Adrenal gland (tissue), 12 donors: ENCODE measurements around the gene NCL. TPM values are rescaled to one million over a fixed set of nuclear protein-coding genes. Genes with fewer than 3 reads are reported as not detected.

Experiments
- DNase-seq, 7 donors: peaks; one replicate each; pipeline ENCODE4 v3.0.0-alpha.2; 2019 to 2020
- H3K27ac ChIP-seq, 5 donors: fragments of 200-600 bp; sonication (generic) in 4 of 5; 1 replicate in 3 of 5; 2 replicates in 2 of 5; pipeline versions ENCODE4 v1.5.1 to v1.8.0; 2016 to 2020; ENCODE audit warnings: mild to moderate bottlenecking in 1 of 5
- H3K27me3 ChIP-seq: fragments of 200-600 bp; 2 replicates; pipeline ENCODE4 v1.8.0; 2021
- H3K36me3 ChIP-seq, 2 donors: fragments of 200-600 bp; replicated peaks in 1 of 2; 1 replicate in 1 of 2; 2 replicates in 1 of 2; pipeline versions ENCODE4 v1.5.1 to v1.8.0; 2018 to 2022
- H3K4me1 ChIP-seq, 2 donors: fragments of 200-600 bp; replicated peaks in 1 of 2; 1 replicate in 1 of 2; 2 replicates in 1 of 2; pipeline versions ENCODE4 v1.5.1 to v1.8.0; 2018 to 2021
- H3K4me3 ChIP-seq, 4 donors: fragments of 200-600 bp; sonication (generic) in 3 of 4; one replicate each; pipeline ENCODE4 v1.5.1; 2016 to 2018
- H3K9me3 ChIP-seq, 3 donors: fragments of 200-600 bp; sonication (generic) in 1 of 3; replicated peaks in 1 of 3; 1 replicate in 2 of 3; 2 replicates in 1 of 3; pipeline versions ENCODE4 v1.5.1 to v1.8.0; 2016 to 2021
- POLR2A ChIP-seq, 2 donors: fragments of 450-650 bp; IDR thresholded peaks; one replicate each; pipeline ENCODE4 v1.6.1; 2017; ENCODE audit warnings: antibody characterized with exemption in 2 of 2, mild to moderate bottlenecking in 2 of 2, moderate library complexity in 1 of 2
- WGBS, 4 donors: extraction: QIAGEN DNeasy Blood & Tissue Kit in 2 of 4; methylation state at CpG; one replicate each; pipeline versions ENCODE4 v1.1.5 to v1.1.7; 2013 to 2017; 5-methylcytosine and 5-hydroxymethylcytosine counted together
- intact Hi-C, 2 donors: fragments of 100-400 bp; cut with DNase I; formaldehyde crosslinking; loops; one replicate each; pipeline versions ENCODE4 v1.14.1 to v1.15.0; 2022 to 2023
- polyA plus RNA-seq, 3 donors: library from polyadenylated mRNA; stranded (reverse); fragments of 200-250 nt in 2 of 3; fragments of 350-450 nt in 1 of 3; fragmentation: Illumina TruSeq in 1 of 3; extraction: RNeasy Lipid Tissue Mini Kit (QIAGEN cat#74804) in 1 of 3; gene quantifications; one replicate each; pipeline ENCODE4 v1.2.3, GENCODE V29; 2013 to 2014
- total RNA-seq, 9 donors: library from RNA; depleted of rRNA in 4 of 9; stranded (reverse); fragments of >200 nt in 4 of 9; fragments of 120-200 nt in 1 of 9; fragmentation: NEBNext Ultra II Directional in 1 of 9; extraction: Animal tissue kit (Norgen Biotek cat#: 25700) in 1 of 9; gene quantifications; one replicate each; pipeline versions ENCODE4 v1.1.0 to v1.2.4, GENCODE V29; 2013 to 2023
- TF ChIP-seq, protein P1 (sequence below), 6 experiments: fragments of 450-650 bp in 4 of 6; fragments of 200-600 bp in 2 of 6; sonication (generic) in 1 of 6; IDR thresholded peaks; 1 replicate in 5 of 6; 2 replicates in 1 of 6; pipeline versions ENCODE4 v1.5.1 to v1.8.0; 2016 to 2021; ENCODE audit warnings: antibody characterized with exemption in 6 of 6, mild to moderate bottlenecking in 2 of 6, moderate library complexity in 1 of 6
- donor health status: healthy with polysubstance abuse.
- donor health status: Bipolar disorder and iron deficiency.
- donor health status: DM: yes; HTN: yes; CAD: no.
- donor health status: DM: no; HTN: no; CAD: no.
- donor health status: DM: no; HTN: no; CAD: no.
- donor health status: DM: yes; HTN: yes; CAD: no.

The NCL gene
- total and polyA plus RNA-seq, 12 donors: 70.6 to 1,227 (median 184) TPM

DNA sequence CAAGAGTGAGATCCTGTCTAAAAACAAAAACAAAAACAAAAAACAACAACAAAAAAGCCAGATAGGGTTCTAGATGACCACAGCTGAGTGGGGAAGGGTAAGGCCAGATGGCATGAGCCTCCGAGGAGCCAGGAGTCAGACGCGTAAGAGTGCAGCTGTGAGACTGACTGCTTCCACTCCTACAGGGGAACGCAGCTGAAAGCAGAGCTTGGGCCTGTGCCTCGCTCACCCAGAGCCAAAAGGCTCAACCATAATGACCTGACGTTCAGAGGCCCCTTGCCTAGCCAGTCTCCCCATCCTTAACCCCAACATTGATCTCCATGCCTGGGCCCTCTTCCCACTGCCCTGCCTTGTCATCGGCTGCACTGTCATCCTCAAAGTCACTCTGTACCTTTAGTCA is 26.5 kb upstream of the NCL start:
- DNase-seq: no peak
- Histone ChIP-seq H3K27ac (no peak overlapping the region), H3K4me1 (no peaks in the 10 kb centered on the region), H3K36me3 (no peaks in the 10 kb centered on the region), H3K9me3 (no peaks in the 10 kb centered on the region), H3K4me3 (no peak overlapping the region), H3K27me3 (no peaks in the 10 kb centered on the region)
- 86 to 94% (median 91%) methylated on average over 7 of the region's 7 CpGs for WGBS, 4 donors
- TF ChIP-seq, protein P1, sequence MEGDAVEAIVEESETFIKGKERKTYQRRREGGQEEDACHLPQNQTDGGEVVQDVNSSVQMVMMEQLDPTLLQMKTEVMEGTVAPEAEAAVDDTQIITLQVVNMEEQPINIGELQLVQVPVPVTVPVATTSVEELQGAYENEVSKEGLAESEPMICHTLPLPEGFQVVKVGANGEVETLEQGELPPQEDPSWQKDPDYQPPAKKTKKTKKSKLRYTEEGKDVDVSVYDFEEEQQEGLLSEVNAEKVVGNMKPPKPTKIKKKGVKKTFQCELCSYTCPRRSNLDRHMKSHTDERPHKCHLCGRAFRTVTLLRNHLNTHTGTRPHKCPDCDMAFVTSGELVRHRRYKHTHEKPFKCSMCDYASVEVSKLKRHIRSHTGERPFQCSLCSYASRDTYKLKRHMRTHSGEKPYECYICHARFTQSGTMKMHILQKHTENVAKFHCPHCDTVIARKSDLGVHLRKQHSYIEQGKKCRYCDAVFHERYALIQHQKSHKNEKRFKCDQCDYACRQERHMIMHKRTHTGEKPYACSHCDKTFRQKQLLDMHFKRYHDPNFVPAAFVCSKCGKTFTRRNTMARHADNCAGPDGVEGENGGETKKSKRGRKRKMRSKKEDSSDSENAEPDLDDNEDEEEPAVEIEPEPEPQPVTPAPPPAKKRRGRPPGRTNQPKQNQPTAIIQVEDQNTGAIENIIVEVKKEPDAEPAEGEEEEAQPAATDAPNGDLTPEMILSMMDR (IDR thresholded peaks at IDR 0.05): no peak
- TF ChIP-seq POLR2A (IDR thresholded peaks at IDR 0.05): no peak
- intact Hi-C loops: no loop called here

DNA sequence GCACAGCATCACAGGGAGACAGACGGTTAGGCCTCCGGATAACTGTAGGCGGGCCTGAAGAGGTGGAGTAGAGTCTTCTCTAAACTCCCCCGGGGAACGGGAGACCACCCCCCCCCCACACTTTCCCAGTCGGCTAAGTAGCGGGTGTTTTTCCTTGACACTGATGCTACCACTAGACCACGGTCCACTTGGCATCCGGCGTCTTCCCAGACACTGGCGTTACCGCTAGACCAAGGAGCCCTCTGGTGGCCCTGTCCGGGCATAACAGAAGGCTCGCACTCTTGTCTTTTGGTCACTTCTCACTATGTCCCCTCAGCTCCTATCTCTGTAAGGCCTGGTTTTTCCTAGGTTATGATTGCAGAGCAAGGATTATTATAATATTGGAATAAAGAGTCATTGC is 25.7 kb upstream of the NCL start:
- 81 to 92% (median 82%) methylated on average over 14 of the region's 14 CpGs for WGBS, 4 donors
- Histone ChIP-seq H3K27me3 (no peaks in the 10 kb centered on the region), H3K27ac (no peak overlapping the region), H3K36me3 (no peaks in the 10 kb centered on the region), H3K4me1 (no peaks in the 10 kb centered on the region), H3K9me3 (no peaks in the 10 kb centered on the region), H3K4me3 (no peak overlapping the region)
- DNase-seq: peak in 4 of 7 donors; percentile 31 to 65 (median 49)
- intact Hi-C loops: no loop called here
- TF ChIP-seq, protein P1 (IDR thresholded peaks at IDR 0.05): peak in 4 of 6 experiments; percentile 10 to 43 (median 22)
- no peak for TF ChIP-seq POLR2A (IDR thresholded peaks at IDR 0.05)

DNA sequence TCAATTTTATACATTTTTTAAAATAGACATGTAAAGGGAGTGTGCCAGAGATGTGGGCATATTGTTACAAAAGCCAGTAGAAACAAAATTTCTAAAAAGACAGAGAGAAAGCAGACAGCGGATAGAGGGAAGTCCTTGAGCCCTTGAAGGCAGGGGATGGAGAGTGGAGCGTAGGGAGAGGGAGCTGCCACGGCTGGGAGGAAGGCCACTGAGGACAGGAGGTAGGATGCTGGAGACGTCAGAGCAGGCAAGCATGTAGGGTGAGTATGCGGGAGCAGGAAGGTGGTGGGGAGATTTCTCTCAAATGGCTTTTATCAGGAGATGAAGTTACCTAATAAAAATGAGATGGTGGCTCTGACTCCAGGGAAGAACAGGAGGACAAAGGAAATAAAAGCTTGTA is 24.0 kb upstream of the NCL start:
- Histone ChIP-seq H3K9me3 (no peaks in the 10 kb centered on the region), H3K36me3 (no peaks in the 10 kb centered on the region), H3K4me1 (no peaks in the 10 kb centered on the region), H3K27ac (no peak overlapping the region), H3K27me3 (no peaks in the 10 kb centered on the region), H3K4me3 (no peak overlapping the region)
- intact Hi-C loops: no loop called here
- no peak for TF ChIP-seq POLR2A (IDR thresholded peaks at IDR 0.05)
- TF ChIP-seq, protein P1 (IDR thresholded peaks at IDR 0.05): no peak
- no peak for DNase-seq
- WGBS, 4 donors: 73 to 83% (median 78%) methylated on average over 5 of the region's 5 CpGs

DNA sequence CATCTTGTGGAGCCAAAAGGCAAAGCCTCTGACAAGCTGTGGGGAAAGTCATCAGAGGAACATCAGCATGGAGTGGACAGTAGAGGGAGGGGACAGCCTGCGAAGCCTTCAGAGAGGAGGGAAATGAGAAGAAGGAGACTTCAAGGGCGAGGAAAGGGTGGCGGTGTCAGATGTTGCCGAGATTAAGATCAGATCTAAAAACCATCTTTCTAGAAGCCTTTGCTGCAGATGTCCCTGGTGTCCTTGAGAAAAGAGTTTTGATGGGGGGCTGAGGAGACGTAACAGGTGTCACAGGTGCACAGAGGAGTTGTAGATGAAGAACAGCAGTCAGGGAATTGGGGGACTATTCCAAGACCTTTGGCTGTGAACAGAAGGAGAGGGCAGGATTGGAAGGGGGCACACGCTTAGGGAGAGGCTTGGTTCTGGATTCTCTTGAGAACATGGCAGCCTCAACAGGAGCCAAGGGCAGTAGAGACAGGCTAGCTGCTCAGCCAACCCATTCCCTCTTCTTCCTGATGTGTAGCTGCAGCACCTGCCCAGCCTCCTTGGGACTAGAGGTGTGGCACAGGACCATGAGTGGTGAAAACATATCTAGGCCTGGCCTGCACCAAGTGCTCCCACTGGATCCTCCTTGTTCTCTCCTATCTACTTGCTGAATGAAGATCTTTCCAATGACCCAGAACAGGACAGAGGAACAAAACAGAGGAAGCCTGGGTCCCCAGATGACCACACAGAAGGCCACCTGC is 22.7 kb upstream of the NCL start:
- DNase-seq: no peak
- no peaks in the 10 kb centered on the region for H3K36me3 ChIP-seq
- no peak for TF ChIP-seq POLR2A (IDR thresholded peaks at IDR 0.05)
- TF ChIP-seq, protein P1 (IDR thresholded peaks at IDR 0.05): no peak
- H3K4me3 ChIP-seq: no peak overlapping the region
- no peaks in the 10 kb centered on the region for H3K27me3 ChIP-seq
- 85 to 93% (median 90%) methylated on average over 6 of the region's 6 CpGs for WGBS, 4 donors
- intact Hi-C loops: no loop called here
- no peak overlapping the region for H3K27ac ChIP-seq
- H3K9me3 ChIP-seq: no peaks in the 10 kb centered on the region
- H3K4me1 ChIP-seq: no peaks in the 10 kb centered on the region
